ENCODE measurements around the gene CCDC90B.

The CCDC90B gene

GRCh38 chr11:83285771-83286528 lies at the start of gene CCDC90B:
Gene CCDC90B, minus strand, starts transcription at chr11:83286367. Its CDS starts 395 bp downstream, at chr11:83285972.
- TF ChIP-seq CTCF (IDR thresholded peaks at IDR 0.05; ENCODE audit: low read depth, low read length), result no peak
- H3K4me3 ChIP-seq (ENCODE audit: low read depth, low read length), result peak within 1 kb of the TSS; percentile 89

GRCh38 chr11:83335446-83336070 lies 49.4 kb upstream of the CCDC90B start:
- TF ChIP-seq CTCF (IDR thresholded peaks at IDR 0.05; ENCODE audit: low read depth, low read length), result no peak
- H3K4me3 ChIP-seq (ENCODE audit: low read depth, low read length), result no peak overlapping the region

- no peak for TF ChIP-seq CTCF (IDR thresholded peaks at IDR 0.05; ENCODE audit: low read depth, low read length)
- no peak overlapping the region for H3K4me3 ChIP-seq (ENCODE audit: low read depth, low read length)
Measured at GRCh38 chr11:83330303-83330702, 44.1 kb upstream of the CCDC90B start.

GRCh38 chr11:83326326-83326725 lies 40.2 kb upstream of the CCDC90B start:
- no peak for TF ChIP-seq CTCF (IDR thresholded peaks at IDR 0.05; ENCODE audit: low read depth, low read length)
- H3K4me3 ChIP-seq (ENCODE audit: low read depth, low read length), result no peak overlapping the region

- TF ChIP-seq CTCF (IDR thresholded peaks at IDR 0.05; ENCODE audit: low read depth, low read length), result no peak
- H3K4me3 ChIP-seq (ENCODE audit: low read depth, low read length), result no peak overlapping the region
Measured at GRCh38 chr11:83319346-83319745, 33.2 kb upstream of the CCDC90B start.

- no peak overlapping the region for H3K4me3 ChIP-seq (ENCODE audit: low read depth, low read length)
- no peak for TF ChIP-seq CTCF (IDR thresholded peaks at IDR 0.05; ENCODE audit: low read depth, low read length)
Measured at GRCh38 chr11:83318931-83319330, 32.8 kb upstream of the CCDC90B start.
